ENCODE data around the gene EEF2KMT. TPM values are rescaled to one million over a fixed set of nuclear protein-coding genes. Genes with fewer than 3 reads are reported as not detected.

EEF2KMT gene
- total RNA-seq, 6 experiments from 2014 or later, result 13.7 to 20.1 (median 15.9) TPM

DNA sequence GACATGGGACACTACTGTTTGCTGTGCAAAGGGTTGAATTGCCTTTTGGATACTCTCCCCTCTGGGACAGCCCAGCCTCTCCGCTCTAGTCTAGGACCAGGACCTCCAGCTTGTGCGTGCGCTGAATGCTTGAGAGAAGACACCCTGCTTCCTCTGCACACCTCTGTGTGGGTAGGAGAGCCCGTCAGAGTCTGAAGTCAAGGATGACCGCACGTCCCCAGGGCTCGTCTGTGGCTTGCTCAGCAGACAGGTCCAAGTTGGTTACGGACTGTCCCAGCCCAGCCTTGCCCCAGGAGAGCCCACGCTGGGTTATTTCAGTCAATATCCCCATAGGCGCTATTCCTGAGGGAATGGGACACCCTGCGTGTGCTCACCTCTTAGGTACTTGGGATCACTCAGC is 35.5 kb downstream of the EEF2KMT start:
- Mint-ChIP-seq H3K27me3 (ENCODE audit: insufficient read depth) (peaks cover 25% of the 10 kb centered on the region), H3K4me1 (ENCODE audit: low read depth) (no peaks in the 10 kb centered on the region), H3K27ac (no peak overlapping the region), H3K4me3 (no peak overlapping the region), H3K36me3 (ENCODE audit: low read depth) (no peaks in the 10 kb centered on the region), H3K9me3 (no peaks in the 10 kb centered on the region)
- TF ChIP-seq, protein P1, sequence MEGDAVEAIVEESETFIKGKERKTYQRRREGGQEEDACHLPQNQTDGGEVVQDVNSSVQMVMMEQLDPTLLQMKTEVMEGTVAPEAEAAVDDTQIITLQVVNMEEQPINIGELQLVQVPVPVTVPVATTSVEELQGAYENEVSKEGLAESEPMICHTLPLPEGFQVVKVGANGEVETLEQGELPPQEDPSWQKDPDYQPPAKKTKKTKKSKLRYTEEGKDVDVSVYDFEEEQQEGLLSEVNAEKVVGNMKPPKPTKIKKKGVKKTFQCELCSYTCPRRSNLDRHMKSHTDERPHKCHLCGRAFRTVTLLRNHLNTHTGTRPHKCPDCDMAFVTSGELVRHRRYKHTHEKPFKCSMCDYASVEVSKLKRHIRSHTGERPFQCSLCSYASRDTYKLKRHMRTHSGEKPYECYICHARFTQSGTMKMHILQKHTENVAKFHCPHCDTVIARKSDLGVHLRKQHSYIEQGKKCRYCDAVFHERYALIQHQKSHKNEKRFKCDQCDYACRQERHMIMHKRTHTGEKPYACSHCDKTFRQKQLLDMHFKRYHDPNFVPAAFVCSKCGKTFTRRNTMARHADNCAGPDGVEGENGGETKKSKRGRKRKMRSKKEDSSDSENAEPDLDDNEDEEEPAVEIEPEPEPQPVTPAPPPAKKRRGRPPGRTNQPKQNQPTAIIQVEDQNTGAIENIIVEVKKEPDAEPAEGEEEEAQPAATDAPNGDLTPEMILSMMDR (IDR thresholded peaks at IDR 0.05), result no peak
- DNase-seq, result no peak

DNA sequence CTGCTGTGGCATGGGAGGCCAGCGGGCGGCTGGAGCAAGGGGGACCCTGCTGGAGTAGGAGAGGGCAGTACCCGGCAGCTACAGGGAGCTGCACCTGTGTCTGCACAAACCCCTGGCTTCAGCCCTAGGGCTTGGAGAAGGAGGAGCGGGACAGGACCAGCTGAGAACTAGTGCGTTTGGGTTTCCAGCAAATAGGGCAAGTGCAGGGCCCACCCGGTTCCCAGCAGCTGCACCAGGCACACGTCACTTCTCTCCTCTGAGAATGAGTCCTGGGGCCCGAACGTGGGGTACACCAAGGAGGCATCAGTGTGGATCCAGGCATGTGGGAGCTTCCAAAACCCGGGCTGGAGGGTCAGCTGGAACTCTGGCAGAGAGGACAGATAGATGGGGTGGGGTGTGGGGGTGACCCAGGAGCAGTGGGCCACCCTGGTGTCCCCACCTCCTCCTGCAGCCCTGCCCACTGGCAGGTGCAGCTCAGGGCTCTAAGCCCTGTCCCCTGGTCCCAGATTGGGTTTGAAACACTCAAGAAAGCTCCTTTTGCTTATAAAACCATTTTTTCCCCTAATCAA is 37.4 kb downstream of the EEF2KMT start:
- Mint-ChIP-seq H3K4me3 (no peak overlapping the region), H3K36me3 (ENCODE audit: low read depth) (no peaks in the 10 kb centered on the region), H3K9me3 (no peaks in the 10 kb centered on the region), H3K27ac (no peak overlapping the region), H3K27me3 (ENCODE audit: insufficient read depth) (peaks cover 19% of the 10 kb centered on the region), H3K4me1 (ENCODE audit: low read depth) (no peaks in the 10 kb centered on the region)
- no peak for DNase-seq
- TF ChIP-seq, protein P1 (IDR thresholded peaks at IDR 0.05), result no peak

DNA sequence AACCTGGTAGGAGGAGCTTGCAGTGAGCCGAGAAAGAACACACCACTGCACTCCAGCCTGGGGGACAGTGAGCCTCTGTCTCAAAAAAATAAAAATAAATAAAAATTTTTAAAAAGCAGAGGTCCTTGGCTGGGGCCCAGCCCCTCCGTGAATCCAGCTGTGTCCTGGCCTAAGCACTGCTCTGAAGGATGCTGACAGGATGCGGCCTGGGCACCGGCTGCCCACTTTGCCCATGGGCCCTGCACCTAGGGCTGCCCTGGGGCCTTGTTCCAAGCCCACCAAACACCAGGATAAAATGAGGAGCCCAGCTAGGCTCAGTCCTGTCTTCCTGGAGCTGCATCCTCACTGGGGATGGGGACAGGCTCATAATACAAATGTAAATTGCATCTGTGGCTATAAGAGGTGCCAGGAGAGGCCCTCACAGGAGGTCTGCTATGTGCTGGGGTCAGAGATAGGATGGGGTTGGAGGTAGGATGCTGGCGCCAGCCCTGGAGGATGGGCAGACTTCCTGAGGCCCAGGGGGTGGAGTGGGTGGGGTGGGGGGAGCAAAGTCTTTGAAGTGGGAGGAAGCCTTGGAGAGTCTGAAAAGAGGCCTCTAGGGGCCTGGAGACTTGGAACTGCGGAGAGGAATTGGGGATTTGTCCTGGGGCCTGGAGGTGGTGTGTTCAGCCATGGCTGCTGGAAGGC is 38.1 kb downstream of the EEF2KMT start:
- TF ChIP-seq, protein P1 (IDR thresholded peaks at IDR 0.05), result no peak
- H3K4me1 Mint-ChIP-seq (ENCODE audit: low read depth), result no peaks in the 10 kb centered on the region

DNA sequence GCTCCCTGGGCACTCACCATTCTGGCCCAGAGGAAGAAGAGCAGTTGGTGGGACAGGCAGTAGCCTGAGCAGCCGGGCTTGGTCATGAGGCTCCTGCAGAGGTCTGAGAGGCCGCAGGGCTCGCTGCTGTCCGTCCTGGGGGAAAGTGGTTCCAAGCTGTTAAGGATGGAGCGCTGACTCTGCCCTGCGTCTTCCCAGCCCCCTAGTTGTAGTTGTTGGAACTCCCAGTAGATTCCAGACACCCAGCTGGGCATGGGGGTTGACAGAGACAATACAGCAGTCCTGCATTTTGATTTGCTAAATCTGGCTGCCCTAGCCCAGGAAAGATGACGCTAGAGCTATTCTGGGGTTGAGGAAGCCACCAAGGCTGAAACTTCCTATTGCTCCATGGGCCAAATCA is 39.1 kb downstream of the EEF2KMT start:
- DNase-seq, result no peak
- H3K36me3 Mint-ChIP-seq (ENCODE audit: low read depth), result no peaks in the 10 kb centered on the region
- no peak overlapping the region for H3K27ac Mint-ChIP-seq
- TF ChIP-seq, protein P1 (IDR thresholded peaks at IDR 0.05), result peak; percentile 54
- no peaks in the 10 kb centered on the region for H3K9me3 Mint-ChIP-seq
- H3K27me3 Mint-ChIP-seq (ENCODE audit: insufficient read depth), result peaks cover 23% of the 10 kb centered on the region
- H3K4me1 Mint-ChIP-seq (ENCODE audit: low read depth), result no peaks in the 10 kb centered on the region
- no peak overlapping the region for H3K4me3 Mint-ChIP-seq

More for the DNA sequence above, 38.1 kb downstream of the EEF2KMT start:
- Mint-ChIP-seq H3K4me3 (no peak overlapping the region), H3K27me3 (ENCODE audit: insufficient read depth) (peaks cover 20% of the 10 kb centered on the region), H3K9me3 (no peaks in the 10 kb centered on the region), H3K27ac (no peak overlapping the region), H3K36me3 (ENCODE audit: low read depth) (no peaks in the 10 kb centered on the region)
- no peak for DNase-seq

DNA sequence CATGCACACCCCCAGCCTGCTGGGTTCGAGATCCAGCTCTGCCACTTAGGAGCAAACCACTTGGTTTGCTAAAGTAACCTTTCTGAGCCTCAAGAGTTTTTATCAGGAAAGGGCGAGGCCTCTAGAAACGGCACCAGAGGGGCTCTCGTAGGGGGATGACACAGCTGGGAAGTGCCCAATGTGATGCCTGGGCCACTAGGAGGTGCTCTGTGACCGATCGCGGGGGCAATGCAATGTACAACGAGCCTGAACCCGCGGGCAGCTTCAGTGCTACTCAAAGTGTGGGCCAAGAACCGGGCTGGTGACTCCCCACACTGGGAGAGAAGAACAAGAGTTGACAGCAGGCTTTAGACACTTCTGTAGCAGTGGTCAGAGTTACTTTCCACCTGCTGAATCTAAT is 41.2 kb downstream of the EEF2KMT start:
- Mint-ChIP-seq H3K4me1 (ENCODE audit: low read depth) (no peaks in the 10 kb centered on the region), H3K36me3 (ENCODE audit: low read depth) (no peaks in the 10 kb centered on the region), H3K9me3 (no peaks in the 10 kb centered on the region), H3K27me3 (ENCODE audit: insufficient read depth) (peaks cover 15% of the 10 kb centered on the region), H3K27ac (no peak overlapping the region), H3K4me3 (no peak overlapping the region)
- no peak for DNase-seq
- TF ChIP-seq, protein P1 (IDR thresholded peaks at IDR 0.05), result peak; percentile 61
